SKM-1 treated with dmso at 0.1 percent for 144 hours (cell line): Measurements from ENCODE around the gene RNF146.
"Not testable (repeated sequence)": the region's sequence is repeated elsewhere in the genome, so short reads cannot be mapped to it uniquely, and the experiment has no call there.

ENCODE experiments used
- DNase-seq: peaks from one replicate; lab custom pipeline; 2025; ENCODE audit not compliant: unreplicated experiment; lab: John Stamatoyannopoulos, UW

The RNF146 gene, protein sequence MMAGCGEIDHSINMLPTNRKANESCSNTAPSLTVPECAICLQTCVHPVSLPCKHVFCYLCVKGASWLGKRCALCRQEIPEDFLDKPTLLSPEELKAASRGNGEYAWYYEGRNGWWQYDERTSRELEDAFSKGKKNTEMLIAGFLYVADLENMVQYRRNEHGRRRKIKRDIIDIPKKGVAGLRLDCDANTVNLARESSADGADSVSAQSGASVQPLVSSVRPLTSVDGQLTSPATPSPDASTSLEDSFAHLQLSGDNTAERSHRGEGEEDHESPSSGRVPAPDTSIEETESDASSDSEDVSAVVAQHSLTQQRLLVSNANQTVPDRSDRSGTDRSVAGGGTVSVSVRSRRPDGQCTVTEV

DNA sequence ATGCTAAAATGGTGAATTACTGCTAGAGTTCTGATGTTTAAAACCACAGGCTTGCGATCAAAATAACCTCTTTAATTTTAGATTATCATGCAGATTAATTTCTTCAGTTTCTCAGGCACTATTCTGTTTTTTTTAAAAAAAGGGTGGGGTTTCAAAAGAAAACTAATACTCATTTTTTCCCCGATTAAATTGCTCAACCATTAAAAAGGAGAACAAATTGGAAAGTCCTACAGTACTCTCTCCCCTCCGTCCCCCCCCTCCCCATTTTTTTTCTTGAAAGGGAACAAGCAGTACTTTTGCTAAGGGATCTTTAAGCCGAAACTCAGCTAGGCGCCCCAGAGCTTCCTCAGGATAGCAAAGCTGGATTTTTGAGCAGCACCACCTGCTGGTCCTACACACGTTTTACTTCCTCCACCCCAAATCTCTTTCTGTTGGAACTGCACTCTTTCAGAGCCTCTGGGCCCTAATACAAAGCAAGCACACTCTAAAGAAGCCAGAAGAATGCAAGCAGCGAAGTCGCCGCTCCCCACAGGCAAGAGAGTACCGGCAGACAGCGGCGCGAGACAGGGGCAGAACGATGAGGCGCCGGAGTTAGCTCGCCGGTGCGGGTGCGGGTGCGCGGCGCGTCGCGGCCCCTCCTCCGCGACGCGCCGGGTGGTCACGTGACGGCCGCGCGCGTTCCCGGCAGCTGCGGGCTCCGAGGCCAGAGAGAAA lies at the start of gene RNF146:
RNF146 (plus strand) TSS at position 687 of the 714 bp plus-strand sequence. CDS start 13,475 bp downstream, outside the sequence.
- peak; percentile 87 for DNase-seq

DNA sequence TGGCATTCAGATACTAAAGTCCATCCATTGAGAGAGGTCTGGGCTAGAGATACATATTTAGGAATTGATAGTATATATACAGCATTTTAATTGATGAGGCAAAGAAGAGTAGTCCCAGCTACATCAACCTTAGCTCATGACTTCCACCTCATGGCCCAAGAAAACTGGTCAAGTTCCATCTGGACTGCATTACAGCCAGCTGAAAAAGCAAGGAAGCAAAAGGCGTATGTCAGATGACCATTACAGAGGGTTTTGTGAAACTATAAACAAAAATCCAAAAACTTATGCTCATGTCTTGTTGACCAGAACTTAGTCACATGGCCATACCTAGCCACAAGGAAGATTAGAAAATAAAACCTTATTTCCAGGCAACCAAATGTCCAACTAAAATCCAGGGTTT lies 46.8 kb upstream of the RNF146 start:
- no peak for DNase-seq

DNA sequence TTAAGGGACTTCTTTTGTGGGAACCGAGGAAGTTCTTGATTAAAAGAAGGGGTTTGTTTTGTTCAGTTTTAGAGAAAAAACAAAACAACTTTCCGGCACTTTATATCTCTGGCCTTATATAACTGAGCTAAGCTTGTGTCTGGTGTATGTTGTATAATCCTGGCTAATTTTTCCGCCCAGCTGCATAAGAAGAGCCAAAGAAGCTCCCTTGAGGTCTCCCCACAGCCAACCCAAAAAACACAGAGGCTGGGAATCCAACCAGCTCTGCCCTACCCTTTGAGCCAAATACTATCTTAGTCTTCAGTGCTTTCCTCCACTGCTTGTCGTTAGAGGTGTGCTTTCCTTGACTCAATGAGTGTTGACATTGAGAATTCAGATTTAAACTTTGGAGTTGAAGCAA lies 45.5 kb upstream of the RNF146 start:
- no peak for DNase-seq

DNA sequence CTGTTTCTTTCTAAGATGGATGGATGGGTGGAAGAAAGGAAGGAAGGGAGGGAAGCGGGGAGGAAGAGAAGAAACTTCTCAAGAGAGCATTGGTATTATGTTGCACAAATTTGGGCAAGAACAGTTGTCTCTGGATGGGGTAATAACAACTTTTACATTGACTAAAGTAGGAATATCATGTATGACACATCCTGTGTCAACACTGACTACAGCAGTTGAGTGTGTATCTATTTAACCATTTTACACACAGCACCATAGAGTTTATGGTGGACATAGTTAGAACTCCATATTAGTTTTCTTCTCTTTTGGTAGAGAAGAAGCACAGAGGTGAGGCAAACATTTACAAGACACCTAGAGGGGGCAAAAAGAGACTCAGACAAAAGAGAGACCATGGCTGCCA lies 44.2 kb upstream of the RNF146 start:
- DNase-seq, result no peak

DNA sequence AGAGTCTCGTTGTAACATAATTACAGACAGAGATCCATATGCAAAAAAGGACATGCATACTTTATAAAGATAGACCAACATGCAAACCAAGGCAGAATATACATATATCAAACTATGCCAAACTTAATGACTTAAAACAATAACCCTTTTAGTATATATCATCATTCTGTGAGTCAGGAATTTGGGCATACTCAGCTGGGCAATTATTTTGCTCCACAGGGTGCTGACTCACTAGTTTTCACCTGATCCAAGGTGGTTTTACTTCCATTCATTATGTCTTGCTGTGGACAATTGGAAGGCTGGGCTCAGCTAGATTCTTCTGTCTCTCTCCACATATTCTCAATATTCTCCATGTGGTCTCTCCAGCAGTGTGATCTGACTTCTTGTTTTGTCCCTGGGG lies 41.2 kb upstream of the RNF146 start:
- no peak for DNase-seq

DNA sequence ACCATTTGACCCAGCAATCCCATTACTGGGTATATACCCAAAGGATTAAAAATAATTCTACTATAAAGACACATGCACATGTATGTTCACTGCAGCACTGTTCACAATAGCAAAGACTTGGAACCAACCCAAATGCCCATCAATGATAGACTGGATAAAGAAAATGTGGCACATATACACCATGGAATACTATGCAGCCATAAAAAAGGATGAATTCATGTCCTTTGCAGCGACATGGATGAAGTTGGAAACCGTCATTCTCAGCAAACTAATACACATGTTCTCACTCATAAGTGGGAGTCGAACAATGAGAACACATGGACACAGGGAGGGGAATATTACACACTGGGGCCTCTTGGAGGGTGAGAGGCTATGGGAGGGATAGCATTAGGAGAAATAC lies 32.8 kb upstream of the RNF146 start:
- DNase-seq, result not testable (repeated sequence)

DNA sequence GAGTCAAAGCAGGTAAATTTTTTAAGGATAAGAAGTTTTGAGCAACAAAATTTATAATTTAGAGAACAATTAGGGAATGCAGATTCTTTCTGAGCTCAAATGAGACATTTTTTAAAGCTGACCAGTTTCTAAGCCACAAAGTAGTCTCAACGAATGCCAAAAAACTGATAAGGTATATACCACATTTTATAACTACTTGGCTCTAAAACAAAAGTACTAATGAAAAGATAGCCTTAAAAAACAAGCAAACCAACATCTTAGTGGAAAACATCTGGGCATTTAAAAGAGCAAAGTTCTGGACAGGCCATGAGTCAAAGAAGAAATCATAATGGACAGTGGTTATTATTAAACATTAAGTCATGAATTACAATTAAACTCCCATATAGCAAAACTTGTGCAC lies 23.2 kb upstream of the RNF146 start:
- no peak for DNase-seq

DNA sequence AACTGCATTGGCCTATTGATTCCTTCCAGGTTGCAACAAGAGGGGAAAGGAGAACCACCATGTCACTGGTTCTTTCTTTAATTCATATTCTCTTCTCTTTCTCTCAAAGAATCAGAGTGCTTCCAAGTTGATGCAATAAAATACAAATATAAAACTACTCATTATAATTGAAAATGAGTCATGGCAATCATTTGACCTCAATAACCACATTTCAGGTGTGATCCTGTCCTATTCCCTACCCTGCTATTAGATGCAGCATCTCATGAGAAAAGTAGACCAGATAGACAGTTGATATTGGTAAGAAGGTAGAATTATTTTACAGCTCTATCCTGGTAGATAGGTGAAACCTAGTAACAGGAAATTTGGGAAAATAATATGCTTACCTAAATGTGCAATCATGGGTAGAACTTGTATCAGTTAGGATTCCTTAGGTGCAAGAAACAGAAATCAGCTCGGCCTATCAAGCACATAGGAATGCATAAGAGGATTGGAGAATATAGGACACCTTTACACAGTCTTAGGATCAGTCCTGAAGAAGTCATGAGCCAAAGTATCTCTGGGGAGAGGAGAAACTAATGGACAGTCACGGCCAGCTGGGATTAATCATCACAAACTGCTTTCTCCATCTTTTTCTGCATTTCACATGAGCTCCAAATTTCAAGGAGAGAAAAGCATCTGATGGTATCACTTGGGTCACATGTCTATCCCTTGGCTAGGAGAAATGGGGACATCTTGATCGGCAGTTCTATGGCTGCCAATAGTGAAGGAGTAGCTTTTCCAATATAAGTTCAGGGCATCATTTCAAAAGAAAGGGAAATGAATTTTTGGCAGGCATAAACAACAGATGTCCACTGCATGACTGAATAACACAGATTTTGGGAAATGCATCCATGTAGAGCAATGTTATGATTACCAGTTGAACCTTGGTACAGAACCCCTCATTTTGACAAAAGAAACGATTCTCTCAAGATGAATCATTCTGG lies 19.3 kb upstream of the RNF146 start:
- no peak for DNase-seq

DNA sequence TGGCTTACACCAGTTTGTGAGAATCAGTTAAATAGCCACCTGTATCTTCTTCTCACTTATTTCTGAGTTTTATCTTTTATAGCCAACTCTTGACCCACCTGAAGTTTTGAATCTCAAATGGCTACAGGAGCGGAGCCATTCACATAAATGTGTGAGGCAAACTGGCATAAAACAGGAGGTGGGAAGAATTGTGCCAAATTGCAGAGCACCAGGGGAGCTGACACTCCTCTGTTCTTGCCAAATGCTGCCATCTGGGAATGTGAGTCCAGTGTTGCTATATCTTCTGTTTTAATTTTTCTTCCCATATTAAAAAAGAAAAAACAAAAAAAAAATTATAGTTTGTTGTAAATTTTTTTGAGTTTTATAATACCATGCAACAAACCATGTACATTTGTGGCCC lies 17.0 kb upstream of the RNF146 start:
- no peak for DNase-seq

DNA sequence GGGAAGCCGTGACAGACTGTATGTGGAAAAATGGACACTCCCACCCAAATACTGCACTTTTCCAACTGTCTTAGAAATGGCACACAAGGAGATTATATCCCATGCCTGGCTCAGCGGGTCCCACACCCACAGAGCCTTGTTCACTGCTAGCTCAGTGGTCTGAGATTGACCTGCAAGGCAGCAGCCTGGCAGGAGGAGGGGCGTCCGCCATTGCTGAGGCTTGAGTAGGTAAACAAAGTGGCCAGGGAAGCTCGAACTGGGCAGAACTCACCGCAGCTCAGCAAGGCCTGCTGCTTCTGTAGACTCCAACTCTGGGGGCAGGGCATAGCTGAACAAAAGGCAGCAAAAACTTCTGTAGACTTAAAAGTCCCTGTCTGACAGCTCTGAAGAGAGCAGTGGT lies 11.4 kb upstream of the RNF146 start:
- no peak for DNase-seq

DNA sequence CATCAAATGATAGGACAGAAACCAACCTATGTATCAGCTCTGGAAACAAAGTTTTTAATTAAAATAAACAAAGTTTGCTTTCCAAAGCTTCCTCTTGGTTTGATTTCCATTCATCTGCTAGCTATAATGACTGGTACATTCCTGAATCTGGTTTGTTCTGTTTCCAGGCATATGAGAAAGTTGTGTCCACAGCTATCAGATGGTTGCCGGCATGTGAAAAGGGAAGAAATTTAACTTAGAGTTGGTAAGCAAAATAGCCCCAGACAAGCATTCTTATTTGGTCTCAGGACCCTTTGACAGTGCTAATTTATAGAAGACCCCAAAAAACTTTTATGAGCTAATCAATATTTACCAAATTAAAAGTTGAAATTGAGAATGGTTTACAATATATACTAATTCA lies 3.8 kb upstream of the RNF146 start:
- DNase-seq, result no peak

DNA sequence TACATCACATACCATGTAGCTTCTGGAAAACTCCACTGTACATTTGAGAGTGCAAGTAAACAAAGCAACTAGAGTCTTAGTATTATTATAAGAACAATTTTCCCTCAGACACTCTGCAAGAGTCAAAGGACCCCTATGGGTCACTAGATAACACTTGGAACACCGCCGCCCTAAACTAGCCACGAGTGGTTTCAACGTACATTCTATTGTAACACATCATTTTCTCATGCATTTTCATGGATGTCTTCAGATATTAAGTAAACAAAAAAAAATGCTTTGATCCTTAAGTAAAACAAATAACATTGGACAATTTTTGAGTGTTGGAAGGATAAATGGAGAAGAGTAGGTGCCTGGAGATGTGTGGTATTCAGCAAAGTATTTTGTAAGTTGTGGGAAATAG lies 3.2 kb upstream of the RNF146 start:
- no peak for DNase-seq

DNA sequence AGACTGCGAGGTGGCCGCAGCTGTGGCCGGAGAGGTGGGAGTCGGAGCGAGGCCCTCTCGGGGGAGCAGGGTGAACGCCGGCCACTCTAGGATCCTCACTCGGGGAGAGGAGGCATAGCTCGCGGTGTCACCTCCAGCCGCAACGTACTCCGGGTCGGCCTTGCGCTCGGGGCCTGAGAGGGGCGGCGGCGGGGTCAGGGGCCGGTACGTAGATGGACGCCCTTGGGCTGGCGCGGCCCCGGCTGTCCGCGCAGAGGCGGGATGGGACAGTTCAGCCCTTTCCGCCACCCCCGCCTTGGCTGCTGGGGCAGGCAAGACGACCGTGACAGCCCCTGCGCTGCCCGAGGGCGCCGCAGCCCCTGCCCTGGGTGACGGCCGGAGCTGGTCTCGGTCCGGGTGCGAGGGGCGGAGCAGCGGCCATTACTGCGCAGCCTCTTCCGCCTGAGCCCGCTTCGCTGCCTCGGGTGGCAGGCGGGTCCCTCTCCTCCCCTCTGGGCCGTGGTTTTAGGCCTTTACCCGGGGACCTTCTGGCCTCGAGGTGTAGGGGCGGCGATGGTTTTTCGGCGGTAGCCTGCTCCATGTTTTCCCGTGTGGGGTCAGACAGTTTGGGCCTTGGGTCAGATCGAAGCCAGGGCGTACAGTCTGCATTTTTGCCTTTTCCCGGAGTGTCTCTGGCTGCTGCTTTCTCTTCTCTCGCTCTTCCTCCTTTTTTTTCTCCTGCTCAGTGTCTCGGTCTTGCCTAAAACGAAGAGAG lies 405 bp downstream of the RNF146 start:
- DNase-seq, result peak; percentile 31

DNA sequence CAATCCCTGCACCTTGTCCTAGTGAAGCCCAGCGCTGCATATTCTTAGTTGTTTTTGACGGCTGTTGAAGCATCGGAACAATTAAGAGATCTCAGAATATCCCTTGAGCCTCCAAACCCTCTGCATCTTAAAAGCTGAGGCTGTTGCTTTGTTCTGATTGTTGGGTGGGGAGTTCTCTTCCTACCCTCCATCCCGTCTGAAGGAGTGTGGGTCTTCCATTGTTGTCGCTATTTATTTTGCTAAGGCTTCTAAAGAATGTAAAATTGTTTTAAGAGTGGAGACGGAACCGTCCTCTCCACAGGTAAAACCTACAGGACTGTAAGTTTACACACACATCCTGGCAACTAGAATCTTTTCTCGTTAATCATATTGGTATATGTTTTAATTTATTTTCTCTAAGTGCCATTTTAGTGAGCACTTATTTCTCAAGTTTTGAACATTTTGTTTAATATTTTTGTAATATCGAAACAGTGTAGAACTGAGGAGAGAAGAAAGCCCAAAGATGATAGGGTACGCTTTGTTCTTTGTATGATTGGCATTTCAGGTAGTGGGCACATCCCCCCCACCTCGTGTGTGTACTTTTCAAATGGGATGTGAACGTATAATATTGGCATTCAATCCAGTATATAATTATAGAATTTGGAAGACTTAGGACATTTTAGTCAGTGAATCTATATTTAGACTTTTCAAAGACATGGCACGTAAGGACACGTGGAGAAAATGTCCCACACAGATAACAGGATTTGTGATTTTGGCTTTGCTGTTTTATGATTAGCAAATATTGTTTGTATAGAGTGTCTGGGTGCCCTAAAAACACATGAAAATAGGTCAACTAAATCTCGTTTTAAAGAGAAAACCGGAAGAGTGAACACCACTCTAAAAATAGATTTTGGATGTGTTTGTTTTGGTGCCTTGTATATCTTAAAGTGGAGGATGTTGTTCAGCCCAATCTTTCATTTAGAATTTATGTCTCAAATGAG lies 1.3 kb downstream of the RNF146 start:
- no peak for DNase-seq

DNA sequence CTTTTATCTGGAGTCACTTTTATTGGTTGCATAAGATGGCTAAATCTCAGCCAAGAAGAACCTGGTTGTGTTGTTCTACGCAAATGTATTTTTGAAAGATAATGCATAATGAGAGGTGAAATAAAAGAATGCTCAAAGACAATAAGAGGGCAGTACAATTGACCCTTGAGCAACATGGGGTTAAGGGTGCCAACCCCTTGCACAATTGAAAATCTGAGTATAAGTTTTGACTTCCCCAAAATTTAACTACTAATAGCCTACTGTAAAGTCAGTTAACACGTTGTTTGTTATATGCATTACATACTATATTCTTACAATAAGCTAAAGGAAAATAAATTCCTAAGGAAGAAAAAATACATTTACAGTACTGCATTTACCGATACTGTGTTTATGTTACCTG lies 5.9 kb downstream of the RNF146 start:
- no peak for DNase-seq

DNA sequence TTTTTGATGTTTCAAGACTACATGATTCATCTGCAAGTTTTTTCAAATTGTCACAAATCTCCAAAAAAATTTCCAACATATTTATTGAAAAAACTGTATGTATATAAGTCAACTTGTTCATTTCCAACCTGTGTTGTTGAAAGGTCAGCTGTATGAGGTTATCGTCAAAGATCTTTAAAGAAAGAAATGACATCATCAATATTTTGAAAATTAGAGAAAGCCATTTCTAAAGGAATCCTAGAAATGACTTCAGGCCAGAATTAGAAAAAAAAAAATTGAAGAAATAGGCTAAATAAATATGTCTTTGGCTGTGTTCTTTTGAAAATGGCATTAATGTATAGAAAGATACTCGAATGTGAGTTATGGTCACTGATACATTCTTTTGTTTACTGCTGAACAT lies 6.8 kb downstream of the RNF146 start:
- DNase-seq, result no peak

DNA sequence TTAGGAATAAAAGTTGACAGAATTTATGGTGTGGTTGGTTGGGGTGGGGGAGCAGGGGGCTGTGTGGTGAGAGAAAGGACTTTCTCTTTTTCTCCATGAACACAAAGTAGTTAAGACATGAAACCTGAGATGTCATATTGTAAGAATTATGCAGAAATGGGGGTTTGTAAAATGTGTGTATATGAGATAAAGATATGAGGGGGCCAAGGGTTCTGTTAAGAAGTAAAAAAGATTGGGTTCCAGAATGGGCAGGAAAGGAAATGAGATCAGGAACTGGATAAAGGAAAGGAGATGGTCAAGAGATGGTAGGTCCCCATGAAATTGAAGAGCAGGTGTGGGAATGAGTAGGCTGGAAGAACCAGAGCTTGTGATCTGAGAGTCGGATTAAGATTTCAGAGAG lies 9.7 kb downstream of the RNF146 start:
- DNase-seq, result no peak

DNA sequence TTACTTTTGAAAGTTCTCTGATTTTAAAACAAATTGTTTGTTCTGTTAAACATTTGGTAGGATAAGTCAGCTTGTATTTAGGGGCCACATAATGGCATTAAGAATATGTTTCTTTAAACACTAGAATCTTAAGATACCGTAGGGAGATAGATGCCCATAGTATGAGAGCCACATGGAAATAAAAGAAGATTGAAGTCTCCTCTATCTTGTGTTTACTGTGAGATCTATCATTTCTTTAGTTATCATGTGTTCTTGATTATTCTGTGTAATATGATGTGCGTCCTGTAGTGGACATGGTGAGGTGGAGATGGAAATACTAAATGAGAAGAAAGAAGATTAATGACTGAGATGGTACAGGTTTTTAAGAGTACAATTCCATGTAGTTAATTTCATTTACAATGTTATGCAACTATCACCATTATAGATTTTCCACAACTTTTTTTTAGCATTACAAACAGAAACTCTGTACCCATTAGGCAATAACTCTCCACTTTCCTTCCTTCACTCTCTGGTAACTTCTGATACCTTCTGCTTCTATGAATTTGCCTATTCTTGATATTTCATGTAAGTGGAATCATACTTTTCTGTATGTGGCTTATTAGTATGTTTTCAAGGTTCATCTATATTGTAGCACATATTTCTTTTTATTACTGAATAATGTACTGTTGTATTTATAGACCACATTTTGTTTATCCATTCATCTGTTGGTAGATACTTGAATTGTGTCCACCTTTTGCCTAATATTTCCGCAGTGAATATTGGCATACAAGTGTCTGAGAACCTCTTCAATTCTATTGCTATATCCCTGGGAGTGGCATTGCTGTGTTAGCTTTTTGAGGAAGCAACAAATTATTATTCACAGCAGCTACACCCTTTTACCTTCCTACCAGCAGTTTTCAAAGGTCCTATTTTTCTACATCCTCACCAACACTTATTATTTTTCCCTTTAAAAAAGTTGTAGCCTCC lies 11.5 kb downstream of the RNF146 start:
- DNase-seq, result no peak
